Common myeloid progenitor, CD34-positive (primary cell): Measurements from ENCODE around the gene PWWP3B.
"Not testable (repeated sequence)": the region's sequence is repeated elsewhere in the genome, so short reads cannot be mapped to it uniquely, and the experiment has no call there.

Experiments
- CTCF ChIA-PET: fragments of 350-600 bp; sonication (Branson Sonifier 250); formaldehyde crosslinking; loops from one replicate; lab custom pipeline; 2021; ENCODE audit warnings: antibody characterized with exemption; lab: Charles Lee
- POLR2A ChIA-PET: fragments of 350-600 bp; sonication (Branson Sonifier 250); formaldehyde crosslinking; loops from one replicate; lab custom pipeline; 2021; ENCODE audit warnings: antibody characterized with exemption; lab: Charles Lee
- DNase-seq, 3 donors: peaks; one replicate each; pipeline versions ENCODE4 v3.0.0 to v3.0.0-alpha.2; 2013
- H3K27ac ChIP-seq, 2 experiments: 1 replicate in 1 of 2; 2 replicates in 1 of 2; pipeline ENCODE4 v1.7.0; 2013; ENCODE audit warnings: inconsistent platforms in 2 of 2, low read length in 2 of 2, mild to moderate bottlenecking in 2 of 2, low read depth in 1 of 2, moderate library complexity in 1 of 2; ENCODE audit not compliant: severe bottlenecking in 2 of 2, insufficient read depth in 1 of 2, poor library complexity in 1 of 2
- H3K27me3 ChIP-seq, 5 experiments: replicated peaks in 2 of 5; 1 replicate in 3 of 5; 2 replicates in 2 of 5; pipeline versions ENCODE4 v1.6.1 to v1.7.0; 2013; ENCODE audit warnings: low read length in 4 of 5, mild to moderate bottlenecking in 2 of 5, moderate library complexity in 2 of 5, inconsistent platforms in 1 of 5; ENCODE audit not compliant: insufficient read depth in 5 of 5, control insufficient read depth in 4 of 5
- H3K36me3 ChIP-seq, 4 experiments: 1 replicate in 2 of 4; 2 replicates in 2 of 4; pipeline versions ENCODE4 v1.6.1 to v1.7.0; 2013; ENCODE audit warnings: low read length in 3 of 4, control low read depth in 1 of 4, mild to moderate bottlenecking in 1 of 4; ENCODE audit not compliant: control insufficient read depth in 4 of 4, insufficient read depth in 4 of 4
- H3K4me1 ChIP-seq, 4 experiments: 1 replicate in 3 of 4; 2 replicates in 1 of 4; pipeline versions ENCODE4 v1.6.1 to v1.7.1; 2013; ENCODE audit warnings: low read length in 3 of 4, mild to moderate bottlenecking in 3 of 4, control low read depth in 1 of 4, inconsistent platforms in 1 of 4, moderate library complexity in 1 of 4; ENCODE audit not compliant: control insufficient read depth in 4 of 4, insufficient read depth in 4 of 4; ENCODE audit errors: control extremely low read depth in 1 of 4
- H3K4me3 ChIP-seq, 7 experiments: 1 replicate in 4 of 7; 2 replicates in 3 of 7; pipeline versions ENCODE4 v1.5.1 to v1.7.0; 2013; ENCODE audit warnings: mild to moderate bottlenecking in 7 of 7, low read length in 6 of 7, moderate library complexity in 6 of 7, inconsistent platforms in 2 of 7, low read depth in 2 of 7, control low read depth in 1 of 7; ENCODE audit not compliant: insufficient read depth in 4 of 7, control insufficient read depth in 1 of 7; ENCODE audit errors: extremely low read depth in 1 of 7
- H3K9me3 ChIP-seq, 5 experiments: 1 replicate in 4 of 5; 2 replicates in 1 of 5; pipeline versions ENCODE4 v1.6.1 to v1.7.1; 2013; ENCODE audit warnings: low read length in 4 of 5, mild to moderate bottlenecking in 2 of 5, inconsistent platforms in 1 of 5, low read depth in 1 of 5, moderate library complexity in 1 of 5; ENCODE audit not compliant: control insufficient read depth in 4 of 5, insufficient read depth in 2 of 5; ENCODE audit errors: control extremely low read depth in 1 of 5
- WGBS: methylation state at CpG from one replicate; pipeline ENCODE4 v1.1.5; 2013; ENCODE audit not compliant: insufficient coverage; 5-methylcytosine and 5-hydroxymethylcytosine counted together

PWWP3B gene

GRCh38 chrX:106177106-106177981 lies 9.2 kb downstream of the PWWP3B start:
- H3K27ac ChIP-seq, result no peak overlapping the region
- CTCF ChIA-PET, result no interaction called here
- no peaks in the 10 kb centered on the region for H3K9me3 ChIP-seq
- WGBS, result 45% methylated on average over 11 of the region's 22 CpGs
- H3K27me3 ChIP-seq, result peaks cover 0 to 5% (median 0%) of the 10 kb centered on the region in 5 experiments
- DNase-seq, result no peak
- no peaks in the 10 kb centered on the region for H3K36me3 ChIP-seq
- no peak overlapping the region for H3K4me3 ChIP-seq
- H3K4me1 ChIP-seq, result no peaks in the 10 kb centered on the region
- POLR2A ChIA-PET, result no interaction called here

GRCh38 chrX:106177982-106178321 lies 9.8 kb downstream of the PWWP3B start:
- WGBS, result 80% methylated on average over 1 of the region's 4 CpGs
- H3K4me1 ChIP-seq, result no peaks in the 10 kb centered on the region
- CTCF ChIA-PET, result no interaction called here
- H3K36me3 ChIP-seq, result no peaks in the 10 kb centered on the region
- peaks cover 0 to 5% (median 0%) of the 10 kb centered on the region in 5 experiments for H3K27me3 ChIP-seq
- H3K9me3 ChIP-seq, result no peaks in the 10 kb centered on the region
- no peak overlapping the region for H3K4me3 ChIP-seq
- H3K27ac ChIP-seq, result no peak overlapping the region
- POLR2A ChIA-PET, result no interaction called here
- no peak for DNase-seq

GRCh38 chrX:106178826-106179225 lies 10.7 kb downstream of the PWWP3B start:
- POLR2A ChIA-PET, result no interaction called here
- H3K27me3 ChIP-seq, result peaks cover 0 to 5% (median 0%) of the 10 kb centered on the region in 5 experiments

GRCh38 chrX:106183685-106184084 lies 15.6 kb downstream of the PWWP3B start:
- H3K36me3 ChIP-seq, POLR2A ChIA-PET, CTCF ChIA-PET, H3K9me3 ChIP-seq, H3K4me1 ChIP-seq, H3K4me3 ChIP-seq, H3K27me3 ChIP-seq, DNase-seq, H3K27ac ChIP-seq: not testable (repeated sequence)
- WGBS, result 86% methylated on average over 6 of the region's 6 CpGs

More at GRCh38 chrX:106178826-106179225, 10.7 kb downstream of the PWWP3B start:
- Histone ChIP-seq H3K9me3 (no peaks in the 10 kb centered on the region), H3K36me3 (no peaks in the 10 kb centered on the region), H3K4me3 (no peak overlapping the region), H3K27ac (no peak overlapping the region), H3K4me1 (no peaks in the 10 kb centered on the region)
- no peak for DNase-seq
- WGBS, result no CpG with 5 or more reads among the region's 5 CpGs
- CTCF ChIA-PET, result no interaction called here

DNA sequence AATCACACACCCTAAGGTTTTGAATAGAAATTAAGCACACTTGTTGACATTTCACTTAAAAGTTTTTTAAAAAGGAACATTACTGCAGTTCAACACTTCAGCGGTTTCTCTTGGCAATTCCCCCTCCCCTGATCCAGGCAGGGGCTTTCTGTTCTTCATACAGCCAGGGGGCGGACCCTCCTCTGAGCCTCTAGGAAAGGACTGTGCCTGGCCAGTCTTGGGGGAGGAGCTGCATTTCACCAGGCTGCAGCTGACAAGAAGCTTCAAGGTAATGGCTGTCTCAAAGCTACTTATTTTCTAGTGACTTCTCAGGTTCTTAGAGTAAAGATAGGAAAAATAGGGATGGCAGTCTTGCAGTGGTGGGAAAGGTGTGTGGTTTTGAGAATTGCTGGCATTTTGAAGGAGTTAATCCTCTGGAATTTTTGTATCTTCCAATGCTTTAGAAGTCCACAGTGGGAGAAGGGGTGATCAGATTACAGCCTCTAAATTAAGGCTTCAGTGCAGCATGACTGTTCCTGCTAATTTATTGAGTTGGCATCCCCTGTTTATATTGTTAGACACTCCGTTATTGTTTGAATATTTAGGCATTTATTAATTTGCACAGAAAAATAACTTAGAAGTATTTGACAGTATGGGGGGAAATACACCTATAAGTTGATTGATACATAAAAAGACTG lies 33.5 kb downstream of the PWWP3B start:
- 40% methylated on average over 2 of the region's 3 CpGs for whole genome bisulfite sequencing
- no peak for DNase-seq
- Histone ChIP-seq H3K36me3 (no peaks in the 10 kb centered on the region), H3K4me1 (no peaks in the 10 kb centered on the region), H3K27ac (no peak overlapping the region), H3K9me3 (no peaks in the 10 kb centered on the region), H3K4me3 (no peak overlapping the region), H3K27me3 (peaks cover 0 to 2% (median 0%) of the 10 kb centered on the region in 5 experiments)
- CTCF ChIA-PET, result no interaction called here
- POLR2A ChIA-PET, result no interaction called here

GRCh38 chrX:106203315-106203714 lies 35.2 kb downstream of the PWWP3B start:
- H3K27ac ChIP-seq, result no peak overlapping the region
- CTCF ChIA-PET, result no interaction called here
- H3K4me1 ChIP-seq, result no peaks in the 10 kb centered on the region
- H3K27me3 ChIP-seq, result peaks cover 0 to 2% (median 0%) of the 10 kb centered on the region in 5 experiments
- H3K9me3 ChIP-seq, result no peaks in the 10 kb centered on the region
- H3K36me3 ChIP-seq, result no peaks in the 10 kb centered on the region
- H3K4me3 ChIP-seq, result no peak overlapping the region
- POLR2A ChIA-PET, result no interaction called here
- no peak for DNase-seq

DNA sequence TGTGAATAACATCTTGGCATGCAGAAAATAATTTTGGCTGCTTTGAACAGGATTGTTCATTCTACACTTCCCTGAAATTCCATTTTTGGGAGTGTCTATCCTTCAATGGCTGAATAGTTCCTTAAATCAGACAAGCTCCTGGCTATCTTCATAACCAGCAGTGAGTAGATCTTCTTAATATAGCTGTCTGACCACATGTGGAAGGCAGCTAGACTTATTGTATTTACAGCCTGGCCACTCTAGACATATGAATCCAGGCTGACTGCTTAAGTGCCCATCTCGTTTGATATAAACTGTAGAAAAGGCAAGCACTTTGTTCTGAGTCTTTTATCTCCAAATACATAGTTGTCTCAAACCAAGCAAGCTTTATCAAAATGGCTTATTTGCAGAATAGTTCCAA lies 40.0 kb downstream of the PWWP3B start:
- no peak overlapping the region for H3K4me3 ChIP-seq
- ChIA-PET CTCF (no interaction called here), POLR2A (no interaction called here)

More for the DNA sequence above, 40.0 kb downstream of the PWWP3B start:
- H3K9me3 ChIP-seq, result no peaks in the 10 kb centered on the region
- H3K36me3 ChIP-seq, result no peaks in the 10 kb centered on the region
- H3K27me3 ChIP-seq, result no peaks in the 10 kb centered on the region
- H3K27ac ChIP-seq, result no peak overlapping the region
- no peak for DNase-seq
- 50% methylated on average over 1 of the region's 1 CpG for WGBS
- H3K4me1 ChIP-seq, result no peaks in the 10 kb centered on the region
